Spinal cord (tissue), 10 donors: Measurements from ENCODE around the gene UBE4B. TPM values are rescaled to one million over a fixed set of nuclear protein-coding genes. Genes with fewer than 3 reads are reported as not detected.
"Not testable (repeated sequence)": the region's sequence is repeated elsewhere in the genome, so short reads cannot be mapped to it uniquely, and the experiment has no call there.

Experiments
- DNase-seq, 6 donors: peaks; one replicate each; pipeline versions ENCODE4 v3.0.0 to v3.0.0-alpha.2; 2013 to 2015; ENCODE audit warnings: low spot score in 6 of 6, low read depth in 4 of 6
- H3K27ac ChIP-seq: one replicate; pipeline ENCODE4 v1.5.1; 2013; ENCODE audit warnings: low read depth, low read length, control low read depth
- H3K27me3 ChIP-seq: one replicate; pipeline ENCODE4 v1.6.1; 2013; ENCODE audit warnings: low read length; ENCODE audit not compliant: control insufficient read depth, insufficient read depth
- H3K36me3 ChIP-seq: one replicate; pipeline ENCODE4 v1.6.1; 2013; ENCODE audit warnings: low read length; ENCODE audit not compliant: control insufficient read depth, insufficient read depth
- H3K4me1 ChIP-seq: one replicate; pipeline ENCODE4 v1.6.1; 2013; ENCODE audit warnings: low read length; ENCODE audit not compliant: control insufficient read depth, insufficient read depth
- H3K4me3 ChIP-seq: one replicate; pipeline ENCODE4 v1.5.1; 2013; ENCODE audit warnings: low read depth, low read length, control low read depth
- H3K9me3 ChIP-seq: one replicate; pipeline ENCODE4 v1.6.1; 2013; ENCODE audit warnings: low read length; ENCODE audit not compliant: control insufficient read depth, insufficient read depth
- WGBS: methylation state at CpG from one replicate; pipeline ENCODE4 v1.1.5; 2013; ENCODE audit warnings: missing lambda C conversion rate; ENCODE audit not compliant: insufficient coverage; 5-methylcytosine and 5-hydroxymethylcytosine counted together
- polyA plus RNA-seq, 2 donors: library from polyadenylated mRNA; unstranded; fragments of 120-200 nt; gene quantifications; one replicate each; pipeline ENCODE4 v1.2.1, GENCODE V29; 2013; ENCODE audit not compliant: insufficient read length in 2 of 2
- total RNA-seq, 2 donors: library from RNA; depleted of rRNA in 1 of 2; stranded (reverse); fragments of 120-200 nt in 1 of 2; fragments of >200 nt in 1 of 2; gene quantifications; one replicate each; pipeline versions ENCODE4 v1.2.3 to v1.2.4, GENCODE V29; 2013 to 2014
- donor health status: healthy.

Gene UBE4B
- total and polyA plus RNA-seq, 4 donors, result 35.4 to 47.6 (median 39.3) TPM

- Histone ChIP-seq H3K27ac (no peak overlapping the region), H3K4me3 (no peak overlapping the region), H3K27me3 (peaks cover 27% of the 10 kb centered on the region), H3K36me3 (no peaks in the 10 kb centered on the region), H3K9me3 (no peaks in the 10 kb centered on the region), H3K4me1 (peaks cover 18% of the 10 kb centered on the region)
- WGBS, result 66% methylated on average over 4 of the region's 8 CpGs
- DNase-seq, result peak in 5 of 6 donors; percentile 43 to 79 (median 47)
Observed at GRCh38 chr1:10001016-10001665, 31.6 kb upstream of the UBE4B start.

- not testable (repeated sequence) for H3K36me3 ChIP-seq, DNase-seq, H3K27ac ChIP-seq, H3K9me3 ChIP-seq, H3K4me1 ChIP-seq, H3K27me3 ChIP-seq, H3K4me3 ChIP-seq
- WGBS, result 97% methylated on average over 5 of the region's 8 CpGs
Observed at GRCh38 chr1:10005248-10005647, 27.5 kb upstream of the UBE4B start.

GRCh38 chr1:10007169-10007568 is 25.6 kb upstream of the UBE4B start:
- Histone ChIP-seq H3K9me3 (no peaks in the 10 kb centered on the region), H3K4me3 (no peak overlapping the region), H3K36me3 (no peaks in the 10 kb centered on the region), H3K4me1 (no peaks in the 10 kb centered on the region), H3K27me3 (no peaks in the 10 kb centered on the region), H3K27ac (no peak overlapping the region)
- WGBS, result 86% methylated on average over 1 of the region's 4 CpGs
- DNase-seq, result peak in 1 of 6 donors; percentile 77

- 40% methylated on average over 1 of the region's 5 CpGs for WGBS
- Histone ChIP-seq H3K9me3 (no peaks in the 10 kb centered on the region), H3K36me3 (no peaks in the 10 kb centered on the region), H3K4me1 (peaks cover 3% of the 10 kb centered on the region), H3K27ac (no peak overlapping the region), H3K27me3 (no peaks in the 10 kb centered on the region), H3K4me3 (no peak overlapping the region)
- no peak for DNase-seq
Observed at GRCh38 chr1:10014016-10014415, 18.7 kb upstream of the UBE4B start.

GRCh38 chr1:10019561-10019960 is 13.2 kb upstream of the UBE4B start:
- H3K4me1 ChIP-seq, result peaks cover 3% of the 10 kb centered on the region
- H3K9me3 ChIP-seq, result no peaks in the 10 kb centered on the region
- H3K36me3 ChIP-seq, result no peaks in the 10 kb centered on the region
- H3K4me3 ChIP-seq, result no peak overlapping the region
- DNase-seq, result no peak
- H3K27ac ChIP-seq, result no peak overlapping the region
- no peaks in the 10 kb centered on the region for H3K27me3 ChIP-seq

- Histone ChIP-seq H3K9me3 (no peaks in the 10 kb centered on the region), H3K27me3 (no peaks in the 10 kb centered on the region), H3K4me3 (no peak overlapping the region), H3K27ac (no peak overlapping the region), H3K36me3 (no peaks in the 10 kb centered on the region), H3K4me1 (peaks cover 3% of the 10 kb centered on the region)
- 90% methylated on average over 1 of the region's 3 CpGs for WGBS
- DNase-seq, result no peak
Observed at GRCh38 chr1:10020086-10020485, 12.7 kb upstream of the UBE4B start.

- H3K4me3 ChIP-seq, H3K4me1 ChIP-seq, DNase-seq, H3K9me3 ChIP-seq, H3K27ac ChIP-seq, H3K36me3 ChIP-seq, H3K27me3 ChIP-seq: not testable (repeated sequence)
- WGBS, result 100% methylated on average over 1 of the region's 2 CpGs
Observed at GRCh38 chr1:10020678-10021077, 12.1 kb upstream of the UBE4B start.

GRCh38 chr1:10021992-10022391 is 10.8 kb upstream of the UBE4B start:
- H3K4me3 ChIP-seq, H3K9me3 ChIP-seq, H3K27ac ChIP-seq, H3K36me3 ChIP-seq, H3K27me3 ChIP-seq, H3K4me1 ChIP-seq, DNase-seq: not testable (repeated sequence)
- WGBS, result no CpG with 5 or more reads among the region's 4 CpGs

GRCh38 chr1:10022656-10023055 is 10.1 kb upstream of the UBE4B start:
- no peaks in the 10 kb centered on the region for H3K27me3 ChIP-seq
- 100% methylated on average over 4 of the region's 7 CpGs for WGBS
- no peak overlapping the region for H3K4me3 ChIP-seq
- no peaks in the 10 kb centered on the region for H3K9me3 ChIP-seq
- no peak for DNase-seq
- H3K36me3 ChIP-seq, result no peaks in the 10 kb centered on the region
- H3K4me1 ChIP-seq, result no peaks in the 10 kb centered on the region
- no peak overlapping the region for H3K27ac ChIP-seq

- no CpG with 5 or more reads among the region's 2 CpGs for WGBS
- H3K4me3 ChIP-seq, result no peak overlapping the region
- no peaks in the 10 kb centered on the region for H3K36me3 ChIP-seq
- H3K4me1 ChIP-seq, result no peaks in the 10 kb centered on the region
- H3K9me3 ChIP-seq, result no peaks in the 10 kb centered on the region
- H3K27ac ChIP-seq, result no peak overlapping the region
- no peak for DNase-seq
- H3K27me3 ChIP-seq, result no peaks in the 10 kb centered on the region
Observed at GRCh38 chr1:10025354-10025753, 7.4 kb upstream of the UBE4B start.
